Lower lobe of right lung (tissue), 2 donors: ENCODE measurements around the gene VAC14. TPM values are rescaled to one million over a fixed set of nuclear protein-coding genes. Genes with fewer than 3 reads are reported as not detected.

Experiments
- ATAC-seq, 2 donors: fragments of 200-7000 bp; cut with Tn5 transposase; one replicate each; pipeline ENCODE4 v1.9.1; 2020 to 2022; ENCODE audit warnings: mild to moderate bottlenecking in 2 of 2, moderate library complexity in 2 of 2
- DNase-seq: peaks from one replicate; pipeline ENCODE4 v3.0.0-alpha.2; 2020
- H3K27ac ChIP-seq: fragments of 200-600 bp; one replicate; pipeline ENCODE4 v1.8.0; 2022
- H3K27me3 ChIP-seq: fragments of 200-600 bp; one replicate; pipeline ENCODE4 v1.8.0; 2022; ENCODE audit warnings: low read depth
- H3K36me3 ChIP-seq: fragments of 200-600 bp; one replicate; pipeline ENCODE4 v1.8.0; 2022; ENCODE audit warnings: mild to moderate bottlenecking
- H3K4me1 ChIP-seq: fragments of 200-600 bp; one replicate; pipeline ENCODE4 v1.8.0; 2022
- H3K4me3 ChIP-seq: fragments of 200-600 bp; one replicate; pipeline ENCODE4 v1.8.0; 2022; ENCODE audit warnings: mild to moderate bottlenecking
- H3K9me3 ChIP-seq: fragments of 200-600 bp; one replicate; pipeline ENCODE4 v1.8.0; 2022
- intact Hi-C: fragments of 100-400 bp; cut with DNase I; formaldehyde crosslinking; loops from one replicate; pipeline ENCODE4 v1.11.0; 2022
- total RNA-seq: library from RNA; stranded (reverse); fragmentation: NEBNext Ultra II Directional; extraction: Animal tissue kit (Norgen Biotek cat#: 25700); gene quantifications from one replicate; pipeline ENCODE4 v1.2.1, GENCODE V29; 2021
- TF ChIP-seq, protein P1 (sequence below): fragments of 200-600 bp; IDR thresholded peaks from one replicate; pipeline ENCODE4 v1.8.0; 2022; ENCODE audit warnings: antibody characterized with exemption, mild to moderate bottlenecking
- donor health status: DM: no; HTN: yes; CAD: no; lungs with severe emphysema.

The VAC14 gene
- total RNA-seq, 1 donor from 2014 or later, result 49.1 TPM

GRCh38 chr16:70659953-70660671, 140.8 kb downstream of the VAC14 start:
- no peak for ATAC-seq
- no peaks in the 10 kb centered on the region for H3K9me3 ChIP-seq
- no peaks in the 10 kb centered on the region for H3K27me3 ChIP-seq
- TF ChIP-seq, protein P1, sequence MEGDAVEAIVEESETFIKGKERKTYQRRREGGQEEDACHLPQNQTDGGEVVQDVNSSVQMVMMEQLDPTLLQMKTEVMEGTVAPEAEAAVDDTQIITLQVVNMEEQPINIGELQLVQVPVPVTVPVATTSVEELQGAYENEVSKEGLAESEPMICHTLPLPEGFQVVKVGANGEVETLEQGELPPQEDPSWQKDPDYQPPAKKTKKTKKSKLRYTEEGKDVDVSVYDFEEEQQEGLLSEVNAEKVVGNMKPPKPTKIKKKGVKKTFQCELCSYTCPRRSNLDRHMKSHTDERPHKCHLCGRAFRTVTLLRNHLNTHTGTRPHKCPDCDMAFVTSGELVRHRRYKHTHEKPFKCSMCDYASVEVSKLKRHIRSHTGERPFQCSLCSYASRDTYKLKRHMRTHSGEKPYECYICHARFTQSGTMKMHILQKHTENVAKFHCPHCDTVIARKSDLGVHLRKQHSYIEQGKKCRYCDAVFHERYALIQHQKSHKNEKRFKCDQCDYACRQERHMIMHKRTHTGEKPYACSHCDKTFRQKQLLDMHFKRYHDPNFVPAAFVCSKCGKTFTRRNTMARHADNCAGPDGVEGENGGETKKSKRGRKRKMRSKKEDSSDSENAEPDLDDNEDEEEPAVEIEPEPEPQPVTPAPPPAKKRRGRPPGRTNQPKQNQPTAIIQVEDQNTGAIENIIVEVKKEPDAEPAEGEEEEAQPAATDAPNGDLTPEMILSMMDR, result no peak
- DNase-seq, result no peak
- no peaks in the 10 kb centered on the region for H3K4me1 ChIP-seq
- H3K4me3 ChIP-seq, result no peak overlapping the region
- peaks cover 24% of the 10 kb centered on the region for H3K36me3 ChIP-seq
- H3K27ac ChIP-seq, result no peak overlapping the region
- intact Hi-C loops, result no loop called here

GRCh38 chr16:70659546-70659945, 141.4 kb downstream of the VAC14 start:
- DNase-seq, result no peak
- Histone ChIP-seq H3K27me3 (no peaks in the 10 kb centered on the region), H3K4me1 (no peaks in the 10 kb centered on the region), H3K9me3 (no peaks in the 10 kb centered on the region), H3K36me3 (peaks cover 18% of the 10 kb centered on the region), H3K27ac (no peak overlapping the region), H3K4me3 (no peak overlapping the region)
- TF ChIP-seq, protein P1, result no peak
- no peak for ATAC-seq
- intact Hi-C loops, result no loop called here

GRCh38 chr16:70658921-70659320, 142.0 kb downstream of the VAC14 start:
- Histone ChIP-seq H3K4me1 (peaks cover 4% of the 10 kb centered on the region), H3K27ac (no peak overlapping the region), H3K4me3 (no peak overlapping the region), H3K27me3 (no peaks in the 10 kb centered on the region), H3K9me3 (no peaks in the 10 kb centered on the region), H3K36me3 (peaks cover 12% of the 10 kb centered on the region)
- no peak for DNase-seq
- intact Hi-C loops, result no loop called here
- TF ChIP-seq, protein P1, result no peak
- ATAC-seq, result no peak

DNA sequence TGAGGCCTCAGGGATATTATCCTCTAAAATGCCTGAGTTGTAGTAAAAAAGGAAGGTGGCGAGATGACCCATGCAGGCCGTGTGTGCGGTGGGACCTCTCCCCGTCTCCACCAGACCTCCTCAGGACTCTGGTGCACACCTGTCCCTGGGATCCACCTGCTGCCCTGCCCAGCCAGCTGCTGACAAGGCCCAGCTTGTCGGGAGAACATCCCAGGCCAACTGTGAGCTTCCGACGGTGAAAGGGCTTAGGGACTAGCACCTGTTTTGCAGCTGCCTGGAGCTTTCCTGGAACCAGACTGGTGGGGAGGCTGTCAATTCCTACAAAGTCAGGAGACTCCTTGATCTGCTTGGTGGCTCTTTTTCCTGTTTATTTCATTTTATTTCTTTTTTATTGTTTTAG, 143.0 kb downstream of the VAC14 start:
- TF ChIP-seq, protein P1, result no peak
- no peak overlapping the region for H3K4me3 ChIP-seq
- H3K4me1 ChIP-seq, result peaks cover 5% of the 10 kb centered on the region
- H3K36me3 ChIP-seq, result peaks cover 2% of the 10 kb centered on the region
- H3K9me3 ChIP-seq, result no peaks in the 10 kb centered on the region
- DNase-seq (no peak), ATAC-seq (no peak)
- no peak overlapping the region for H3K27ac ChIP-seq
- no peaks in the 10 kb centered on the region for H3K27me3 ChIP-seq
- intact Hi-C loops, result no loop called here

- Histone ChIP-seq H3K9me3 (no peaks in the 10 kb centered on the region), H3K4me1 (peaks cover 5% of the 10 kb centered on the region), H3K36me3 (no peaks in the 10 kb centered on the region), H3K4me3 (no peak overlapping the region), H3K27me3 (no peaks in the 10 kb centered on the region), H3K27ac (no peak overlapping the region)
- peak; percentile 50 for DNase-seq
- ATAC-seq, result no peak
- intact Hi-C loops, result no loop called here
- TF ChIP-seq, protein P1, result no peak
Observed at GRCh38 chr16:70656712-70657263, 144.2 kb downstream of the VAC14 start.
